ENCODE data around the gene MSMP. TPM values are rescaled to one million over a fixed set of nuclear protein-coding genes. Genes with fewer than 3 reads are reported as not detected.
A peak's percentile ranks its signal among the peaks of the same experiment; 100 is the strongest.

MSMP gene
- total RNA-seq, 1 donor = not detected

DNA sequence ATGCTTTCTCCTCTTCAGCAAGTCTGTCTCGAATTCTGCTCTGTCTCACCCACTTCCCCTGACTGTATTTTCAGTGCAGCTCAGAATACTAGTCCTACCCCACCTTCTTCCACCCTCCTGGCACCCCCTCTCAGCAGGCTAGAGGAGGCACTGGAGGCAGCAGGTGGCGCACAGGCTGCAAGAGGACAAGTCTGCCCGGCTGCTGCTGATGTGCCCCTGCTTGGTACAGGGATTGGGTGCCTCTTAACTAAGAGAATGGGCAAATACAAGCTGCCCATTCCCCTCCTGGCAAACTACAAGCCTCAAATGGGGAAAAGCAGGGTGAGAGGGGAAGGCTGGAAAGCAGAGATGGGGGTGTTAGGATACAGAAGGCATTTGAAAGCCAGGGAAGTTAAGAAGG, 27.1 kb downstream of the MSMP start:
- TF ChIP-seq, protein P1, sequence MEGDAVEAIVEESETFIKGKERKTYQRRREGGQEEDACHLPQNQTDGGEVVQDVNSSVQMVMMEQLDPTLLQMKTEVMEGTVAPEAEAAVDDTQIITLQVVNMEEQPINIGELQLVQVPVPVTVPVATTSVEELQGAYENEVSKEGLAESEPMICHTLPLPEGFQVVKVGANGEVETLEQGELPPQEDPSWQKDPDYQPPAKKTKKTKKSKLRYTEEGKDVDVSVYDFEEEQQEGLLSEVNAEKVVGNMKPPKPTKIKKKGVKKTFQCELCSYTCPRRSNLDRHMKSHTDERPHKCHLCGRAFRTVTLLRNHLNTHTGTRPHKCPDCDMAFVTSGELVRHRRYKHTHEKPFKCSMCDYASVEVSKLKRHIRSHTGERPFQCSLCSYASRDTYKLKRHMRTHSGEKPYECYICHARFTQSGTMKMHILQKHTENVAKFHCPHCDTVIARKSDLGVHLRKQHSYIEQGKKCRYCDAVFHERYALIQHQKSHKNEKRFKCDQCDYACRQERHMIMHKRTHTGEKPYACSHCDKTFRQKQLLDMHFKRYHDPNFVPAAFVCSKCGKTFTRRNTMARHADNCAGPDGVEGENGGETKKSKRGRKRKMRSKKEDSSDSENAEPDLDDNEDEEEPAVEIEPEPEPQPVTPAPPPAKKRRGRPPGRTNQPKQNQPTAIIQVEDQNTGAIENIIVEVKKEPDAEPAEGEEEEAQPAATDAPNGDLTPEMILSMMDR (IDR thresholded peaks at IDR 0.05; ENCODE audit: insufficient read depth, low read depth, low read length) = peak; percentile 29
- H3K4me3 ChIP-seq (ENCODE audit: low read depth, low read length) = peak overlapping the region; percentile 88
- DNase-seq (ENCODE audit: low read depth) = peak; percentile 42

DNA sequence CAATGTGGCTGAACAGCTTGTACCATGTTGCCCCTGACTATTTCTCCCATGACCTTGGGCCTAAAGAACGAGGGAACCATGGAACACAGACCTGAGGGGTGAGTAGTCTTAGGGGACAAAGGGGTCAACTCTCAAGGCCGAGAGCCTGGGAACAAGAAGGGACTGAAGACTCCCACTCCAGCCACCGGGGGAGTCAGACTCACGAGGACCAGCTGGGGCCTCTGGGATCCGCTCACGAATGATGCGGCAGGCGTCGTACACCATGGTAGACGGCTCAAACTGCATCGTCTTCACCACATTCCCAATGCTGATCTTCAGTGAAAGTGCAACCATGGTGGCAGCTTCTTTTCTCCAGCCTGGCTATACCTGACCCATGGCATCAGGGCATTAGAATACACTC, 28.7 kb downstream of the MSMP start:
- no peak for DNase-seq (ENCODE audit: low read depth)
- TF ChIP-seq, protein P1 (IDR thresholded peaks at IDR 0.05; ENCODE audit: insufficient read depth, low read depth, low read length) = no peak

GRCh38 chr9:35723908-35724307, 30.2 kb downstream of the MSMP start:
- no peak for DNase-seq (ENCODE audit: low read depth)
- no peak overlapping the region for H3K4me3 ChIP-seq (ENCODE audit: low read depth, low read length)
- TF ChIP-seq, protein P1 (IDR thresholded peaks at IDR 0.05; ENCODE audit: insufficient read depth, low read depth, low read length) = no peak

More for the DNA sequence above, 28.7 kb downstream of the MSMP start:
- H3K4me3 ChIP-seq (ENCODE audit: low read depth, low read length) = no peak overlapping the region

GRCh38 chr9:35723426-35723825, 30.6 kb downstream of the MSMP start:
- DNase-seq (ENCODE audit: low read depth) = no peak
- TF ChIP-seq, protein P1 (IDR thresholded peaks at IDR 0.05; ENCODE audit: insufficient read depth, low read depth, low read length) = no peak
- no peak overlapping the region for H3K4me3 ChIP-seq (ENCODE audit: low read depth, low read length)

- DNase-seq (ENCODE audit: low read depth) = no peak
- TF ChIP-seq, protein P1 (IDR thresholded peaks at IDR 0.05; ENCODE audit: insufficient read depth, low read depth, low read length) = no peak
- no peak overlapping the region for H3K4me3 ChIP-seq (ENCODE audit: low read depth, low read length)
Measured at GRCh38 chr9:35719546-35719945, 34.5 kb downstream of the MSMP start.

- no peak overlapping the region for H3K4me3 ChIP-seq (ENCODE audit: low read depth, low read length)
- TF ChIP-seq, protein P1 (IDR thresholded peaks at IDR 0.05; ENCODE audit: insufficient read depth, low read depth, low read length) = no peak
- DNase-seq (ENCODE audit: low read depth) = no peak
Measured at GRCh38 chr9:35718721-35719511, 35.2 kb downstream of the MSMP start.

Data from fibroblast of villous mesenchyme (primary cell).